Measurements from ENCODE around the gene TBC1D1.
A peak's percentile ranks its signal among the peaks of the same experiment; 100 is the strongest.

Gene TBC1D1

DNA sequence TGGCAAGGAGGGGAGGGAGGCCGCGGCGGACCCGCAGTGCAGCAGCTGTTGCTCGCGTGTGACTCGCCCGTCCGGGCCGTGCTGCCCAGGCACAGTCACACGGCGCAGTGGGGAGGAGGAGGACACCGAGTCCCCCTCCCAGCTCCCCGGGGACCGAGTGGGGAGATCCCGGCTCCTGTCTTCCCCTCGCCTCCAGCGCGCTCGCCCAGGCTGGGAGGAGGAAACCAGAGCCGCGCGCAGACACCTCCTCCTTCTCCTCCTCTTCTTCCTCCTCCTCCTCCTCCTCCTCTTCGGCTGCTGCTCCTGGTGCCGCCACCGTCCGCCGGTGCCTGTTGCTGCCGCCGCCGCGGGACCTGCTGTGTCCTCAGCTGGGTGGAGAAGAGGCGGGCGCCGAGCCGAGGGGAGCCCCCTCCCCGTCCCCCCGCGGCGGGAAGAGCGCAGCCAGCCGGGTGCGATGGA lies at the start of gene TBC1D1:
TBC1D1 (plus strand) TSS at position 284 of the 459 bp plus-strand sequence. CDS start 11,012 bp downstream, outside the sequence.
- DNase-seq = peak; percentile 44 to 56

DNA sequence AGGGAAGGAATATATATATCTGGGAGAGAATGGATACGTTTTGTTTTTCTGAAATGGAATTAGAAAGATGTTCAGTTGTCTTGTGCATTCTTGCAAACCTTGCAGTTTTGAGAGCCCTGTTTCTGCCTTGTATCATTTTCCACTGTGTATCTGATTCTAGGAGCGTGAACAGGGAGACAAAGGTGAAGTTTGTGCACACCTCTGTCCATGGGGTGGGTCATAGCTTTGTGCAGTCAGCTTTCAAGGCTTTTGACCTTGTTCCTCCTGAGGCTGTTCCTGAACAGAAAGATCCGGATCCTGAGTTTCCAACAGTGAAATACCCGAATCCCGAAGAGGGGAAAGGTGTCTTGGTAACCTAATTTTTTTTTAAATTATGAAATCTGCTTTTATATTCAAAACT lies 46.7 kb upstream of the TBC1D1 start:
- DNase-seq = no peak

DNA sequence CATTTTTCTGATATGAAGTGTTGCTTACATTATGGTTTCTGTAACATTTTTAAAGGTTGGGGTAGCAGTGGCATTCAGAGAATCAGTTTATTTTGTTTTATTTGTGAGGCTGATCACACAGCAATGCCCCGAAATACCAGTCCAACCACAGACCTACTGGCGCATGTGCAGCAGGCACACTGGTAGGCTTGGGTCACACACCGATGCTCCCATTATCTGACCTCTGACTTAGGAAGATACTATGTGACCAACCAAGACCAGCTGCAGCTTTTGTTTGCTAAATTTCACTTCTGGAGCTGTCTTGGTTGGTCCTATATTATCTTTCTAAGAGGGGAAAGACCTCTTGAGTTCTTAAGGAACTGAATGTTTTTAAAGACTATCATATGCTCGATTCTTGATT lies 45.7 kb upstream of the TBC1D1 start:
- DNase-seq = no peak

DNA sequence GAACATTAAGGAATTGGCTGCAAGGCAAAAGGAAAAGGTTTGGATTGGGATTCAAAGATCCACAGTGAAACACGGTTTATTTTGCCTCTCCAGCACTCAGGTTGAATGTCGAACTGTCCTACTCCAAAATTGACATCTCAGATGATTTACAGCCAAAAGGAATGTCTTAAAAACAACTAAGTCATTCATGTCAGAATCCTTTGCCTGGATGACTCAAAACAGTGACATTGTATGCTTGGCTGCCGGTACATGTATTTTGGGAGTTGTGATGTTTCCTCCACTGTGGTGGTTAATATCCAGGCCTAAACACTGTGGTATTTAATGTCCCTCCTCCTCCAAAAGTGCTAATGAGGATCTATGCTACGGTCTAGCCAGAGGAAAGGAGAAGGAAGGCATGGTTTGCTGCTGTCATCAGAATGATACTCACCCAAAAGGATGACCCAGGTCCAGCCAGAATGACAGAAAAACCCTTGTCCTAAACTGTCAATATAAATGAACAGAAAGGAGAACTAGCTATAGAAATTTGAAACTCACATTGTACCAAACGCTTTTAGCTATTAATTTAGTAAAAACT lies 43.5 kb upstream of the TBC1D1 start:
- no peak for DNase-seq

DNA sequence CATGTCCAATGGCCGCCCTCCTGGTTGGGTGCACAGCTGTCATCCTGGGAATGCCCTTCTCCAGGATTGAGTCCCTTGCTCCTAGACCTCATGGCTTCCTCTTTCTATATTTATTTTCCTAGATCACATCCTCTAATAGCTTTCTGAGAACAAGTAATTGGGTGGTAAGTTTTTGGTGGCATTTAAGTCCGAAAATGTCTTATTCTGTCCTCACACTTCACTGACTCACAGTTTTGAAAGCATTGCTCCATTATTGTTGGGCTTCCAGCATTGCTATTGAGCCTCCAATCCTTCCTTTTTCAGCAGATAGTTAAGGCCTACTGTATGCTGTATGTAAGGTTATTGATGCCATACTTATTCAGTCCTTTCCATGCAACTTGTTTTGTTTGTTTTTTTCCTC lies 38.5 kb upstream of the TBC1D1 start:
- DNase-seq = no peak

DNA sequence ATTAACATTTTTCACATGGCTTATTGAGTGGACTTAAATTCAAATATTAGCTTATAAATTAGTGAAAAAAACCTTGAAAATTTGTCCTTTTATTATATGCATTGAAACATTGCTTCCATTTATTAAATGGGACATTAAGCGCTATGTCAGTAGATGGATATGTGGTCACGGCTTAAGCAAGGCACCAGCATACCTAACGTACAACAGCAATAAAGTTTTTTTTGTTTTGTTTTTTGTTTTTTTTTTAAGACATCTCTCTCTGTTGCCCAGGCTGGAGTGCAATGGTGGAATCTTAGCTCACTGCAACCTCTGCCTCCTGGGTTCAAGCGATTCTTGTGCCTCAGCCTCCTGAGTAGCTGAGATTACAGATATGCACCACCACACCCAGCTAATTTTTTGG lies 32.8 kb upstream of the TBC1D1 start:
- no peak for DNase-seq

DNA sequence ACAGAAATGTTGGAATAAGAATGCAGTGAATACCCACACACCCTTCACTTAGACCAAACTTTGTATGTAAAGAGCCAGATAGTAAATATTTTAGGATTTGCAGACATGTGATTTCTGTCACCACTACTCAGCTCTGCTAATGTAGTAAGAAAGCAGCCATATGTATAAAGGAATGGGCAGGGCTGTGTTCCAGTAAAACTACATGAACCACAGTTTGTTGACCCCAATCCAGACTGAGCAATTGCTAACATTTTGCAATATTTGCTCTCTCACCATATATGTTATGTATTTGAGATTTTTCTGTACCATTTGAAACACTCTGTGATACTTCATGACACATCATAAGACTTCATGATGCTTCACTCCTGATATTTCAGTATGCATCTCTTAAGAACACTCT lies 32.0 kb upstream of the TBC1D1 start:
- no peak for DNase-seq

- DNase-seq = no peak
Measured at GRCh38 chr4:37860266-37860665, 30.6 kb upstream of the TBC1D1 start.

GRCh38 chr4:37862961-37863360 lies 27.9 kb upstream of the TBC1D1 start:
- DNase-seq = no peak

- DNase-seq = no peak
Measured at GRCh38 chr4:37864786-37865185, 26.1 kb upstream of the TBC1D1 start.

DNA sequence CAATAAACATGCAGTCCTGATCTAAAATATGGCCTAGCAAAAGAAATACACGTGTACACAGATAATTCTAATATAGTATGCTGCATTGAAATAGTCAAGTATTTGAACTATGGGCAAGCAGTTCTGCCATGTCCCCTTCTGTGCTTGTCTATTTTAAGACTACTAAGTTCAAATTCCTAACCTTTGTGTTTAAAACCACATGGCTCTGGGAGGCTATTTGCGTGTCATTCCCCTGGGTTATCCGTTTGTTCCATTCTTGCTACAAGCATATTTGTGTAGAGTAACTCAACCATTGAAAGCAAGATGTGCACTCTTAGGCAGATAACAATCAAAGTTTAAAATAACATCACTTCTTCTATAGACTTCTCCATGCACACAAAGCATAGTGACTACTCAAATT lies 25.4 kb upstream of the TBC1D1 start:
- DNase-seq = no peak

DNA sequence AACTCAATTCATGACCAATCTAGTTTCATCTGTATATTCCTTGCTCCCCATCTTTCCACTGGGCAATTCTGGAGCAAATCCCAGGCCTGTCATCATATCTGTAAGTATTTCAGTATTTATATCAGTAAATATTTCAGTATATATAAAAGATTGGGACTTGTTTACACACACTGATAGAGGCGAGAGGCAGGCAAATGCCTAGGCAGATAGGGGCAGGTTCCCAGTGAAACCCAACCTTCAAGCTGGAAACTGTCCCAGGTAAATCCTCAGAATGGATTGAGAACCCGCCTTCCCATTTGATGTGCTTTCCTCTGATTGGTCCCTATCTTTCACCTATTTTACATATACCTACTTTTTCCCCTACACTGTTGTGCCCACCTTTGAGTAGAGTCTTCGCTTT lies 23.8 kb upstream of the TBC1D1 start:
- no peak for DNase-seq

GRCh38 chr4:37868238-37868637 lies 22.6 kb upstream of the TBC1D1 start:
- DNase-seq = no peak

- no peak for DNase-seq
Measured at GRCh38 chr4:37872310-37872988, 18.4 kb upstream of the TBC1D1 start.

- DNase-seq = no peak
Measured at GRCh38 chr4:37873386-37873785, 17.5 kb upstream of the TBC1D1 start.

DNA sequence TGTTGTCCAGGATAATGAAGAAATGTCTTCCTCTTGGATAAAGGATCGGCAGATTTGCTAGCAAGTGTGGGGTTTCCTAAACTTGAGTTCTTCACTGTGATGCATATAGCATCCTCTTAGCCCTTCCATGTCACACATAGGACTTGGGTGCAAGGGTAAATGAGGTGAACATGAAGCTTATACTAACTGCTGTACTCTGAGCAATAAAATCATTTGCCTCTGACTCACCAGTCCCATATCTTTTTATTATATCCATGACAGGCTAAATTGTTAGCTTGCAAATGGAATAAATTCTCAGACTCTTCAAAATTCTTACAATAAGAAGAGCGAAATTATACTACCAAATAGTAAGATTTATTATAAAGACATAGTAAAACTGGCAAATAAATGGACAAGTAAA lies 14.7 kb upstream of the TBC1D1 start:
- no peak for DNase-seq

DNA sequence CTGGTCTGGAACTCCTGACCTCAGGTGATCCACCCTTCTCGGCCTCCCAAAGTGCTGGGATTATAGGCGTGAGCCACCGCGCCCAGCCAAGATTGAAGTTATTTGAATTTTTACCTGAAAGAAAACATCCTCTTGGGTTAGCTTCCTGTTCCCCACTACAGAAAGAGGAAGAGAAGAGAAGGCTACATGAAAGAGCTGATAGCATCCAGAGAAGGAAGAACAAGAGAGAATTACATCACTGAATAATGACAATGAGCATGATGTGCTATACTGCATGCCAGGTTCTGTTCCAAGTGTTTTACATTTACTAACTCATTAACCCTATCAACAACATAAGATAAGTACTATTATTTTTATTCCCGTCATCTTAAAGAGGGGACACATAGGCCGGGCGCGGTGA lies 11.5 kb upstream of the TBC1D1 start:
- no peak for DNase-seq

DNA sequence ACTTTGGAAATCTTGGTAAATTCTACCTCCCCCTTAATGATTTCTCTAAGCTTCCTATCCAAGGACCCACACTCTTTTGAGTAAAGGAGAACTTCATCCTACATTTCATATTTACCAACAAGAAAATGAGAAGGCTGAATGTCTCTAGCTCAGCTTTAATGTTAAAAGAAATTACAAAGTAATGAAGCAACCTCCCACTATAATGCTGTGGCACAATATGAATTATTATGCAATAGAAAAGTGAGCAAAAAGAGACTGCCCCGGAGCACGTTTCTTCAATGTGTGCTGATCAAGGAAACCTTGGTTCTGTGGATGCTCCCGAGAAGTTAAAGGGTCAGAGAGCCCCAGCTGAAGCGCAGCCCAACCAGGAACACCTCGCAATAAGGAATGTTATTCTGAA lies 9.1 kb upstream of the TBC1D1 start:
- no peak for DNase-seq

DNA sequence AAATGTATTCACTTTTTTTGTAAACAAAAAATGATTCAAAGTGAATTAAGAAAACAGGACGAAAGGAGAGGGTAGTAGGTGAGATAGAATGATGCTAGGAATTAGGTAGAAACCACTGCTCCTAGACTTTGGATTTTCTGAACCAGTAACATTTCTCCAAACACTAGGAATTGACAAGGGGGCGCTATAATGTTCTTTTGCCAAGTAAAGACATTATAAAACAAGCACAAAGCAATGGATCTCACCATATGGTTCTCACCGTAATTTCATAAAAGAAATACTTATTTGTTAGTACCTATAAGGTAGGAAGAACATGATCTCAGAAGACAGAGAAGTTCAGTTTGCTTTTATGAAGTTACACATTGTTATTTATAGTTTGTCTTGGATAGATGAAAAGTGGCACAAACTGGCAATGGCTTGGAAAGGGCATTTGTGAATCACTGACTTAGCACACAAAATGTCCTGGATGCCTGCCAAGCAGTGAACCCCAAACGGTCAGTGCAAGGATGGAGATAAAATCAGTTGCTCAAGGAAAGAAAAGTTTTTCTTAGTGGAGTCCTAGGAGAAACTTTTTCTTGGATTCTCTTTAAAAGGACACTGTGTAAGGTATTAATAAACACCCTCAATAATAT lies 8.1 kb upstream of the TBC1D1 start:
- no peak for DNase-seq

- no peak for DNase-seq
Measured at GRCh38 chr4:37884855-37885487, 5.9 kb upstream of the TBC1D1 start.

DNA sequence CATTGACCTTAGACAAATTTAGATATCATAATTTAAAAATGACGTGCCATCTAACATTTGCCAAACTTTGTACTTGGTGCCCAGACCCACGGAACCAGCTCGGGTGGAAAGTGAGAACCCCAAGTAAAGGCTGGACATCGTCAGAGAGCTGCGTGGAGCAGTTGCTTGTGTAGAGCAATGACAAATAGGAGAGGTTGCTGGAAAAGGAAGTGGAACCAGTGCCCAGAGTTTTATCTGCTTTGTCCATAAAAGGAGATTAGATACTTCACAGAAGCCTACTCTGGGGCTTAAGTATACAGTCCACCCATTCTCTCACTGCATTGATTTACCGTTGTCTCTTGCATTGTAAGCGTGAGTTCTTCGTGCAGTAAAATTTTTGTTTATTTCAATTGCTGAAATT lies 5.4 kb upstream of the TBC1D1 start:
- DNase-seq = no peak

DNA sequence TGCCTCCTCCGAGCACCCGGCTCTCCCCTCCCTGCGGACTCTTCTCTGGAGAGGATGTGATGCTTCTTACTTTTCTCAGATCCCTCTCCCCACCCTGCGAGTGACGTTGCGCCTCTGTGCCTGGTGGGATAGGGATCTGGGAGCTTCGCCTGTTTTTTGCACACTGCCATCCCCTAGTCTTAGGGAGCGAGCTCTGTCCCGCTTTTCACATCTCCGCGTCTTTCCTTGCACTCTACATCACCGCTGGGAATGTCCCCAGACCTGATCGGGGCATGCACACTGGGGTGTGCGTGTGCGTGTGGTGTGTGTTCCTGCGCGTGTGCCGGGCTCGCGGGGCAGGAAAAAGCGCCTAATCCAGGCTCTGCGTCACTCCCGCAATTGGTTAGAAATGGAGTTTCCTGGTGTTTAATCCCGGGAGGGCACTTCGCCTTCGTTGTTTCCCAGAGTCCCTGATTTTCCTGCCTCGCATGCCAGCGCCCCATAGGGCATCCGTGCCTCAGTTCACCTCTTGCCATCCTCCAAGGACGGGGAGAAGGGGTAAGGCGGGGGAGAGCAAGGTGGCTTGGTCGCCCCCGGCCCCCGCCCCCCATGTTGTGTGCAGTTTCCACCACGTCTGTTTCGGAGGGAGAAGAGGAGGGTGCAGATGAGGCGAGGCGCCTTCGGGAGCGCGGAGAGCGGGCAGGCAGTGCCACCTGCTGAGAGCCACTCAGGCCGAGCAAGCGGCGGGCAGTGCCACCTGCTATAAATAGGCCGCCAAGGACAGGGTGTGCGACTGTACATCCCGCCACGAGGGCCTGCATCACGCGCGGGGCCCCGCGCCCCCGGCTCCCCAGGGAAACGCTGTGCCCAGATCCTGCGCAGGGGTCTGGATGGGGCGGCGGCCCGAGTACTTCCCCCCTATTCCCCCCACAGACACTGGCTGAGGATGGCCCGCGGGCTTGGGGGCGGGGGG lies 759 bp upstream of the TBC1D1 start:
- DNase-seq = peak in 1 of 2 donors; percentile 48
